ENCODE data around the gene TMEM221. TPM values are rescaled to one million over a fixed set of nuclear protein-coding genes. Genes with fewer than 3 reads are reported as not detected.

Gene TMEM221
- total RNA-seq, 1 donor from 2014 or later, result 0.49 TPM

DNA sequence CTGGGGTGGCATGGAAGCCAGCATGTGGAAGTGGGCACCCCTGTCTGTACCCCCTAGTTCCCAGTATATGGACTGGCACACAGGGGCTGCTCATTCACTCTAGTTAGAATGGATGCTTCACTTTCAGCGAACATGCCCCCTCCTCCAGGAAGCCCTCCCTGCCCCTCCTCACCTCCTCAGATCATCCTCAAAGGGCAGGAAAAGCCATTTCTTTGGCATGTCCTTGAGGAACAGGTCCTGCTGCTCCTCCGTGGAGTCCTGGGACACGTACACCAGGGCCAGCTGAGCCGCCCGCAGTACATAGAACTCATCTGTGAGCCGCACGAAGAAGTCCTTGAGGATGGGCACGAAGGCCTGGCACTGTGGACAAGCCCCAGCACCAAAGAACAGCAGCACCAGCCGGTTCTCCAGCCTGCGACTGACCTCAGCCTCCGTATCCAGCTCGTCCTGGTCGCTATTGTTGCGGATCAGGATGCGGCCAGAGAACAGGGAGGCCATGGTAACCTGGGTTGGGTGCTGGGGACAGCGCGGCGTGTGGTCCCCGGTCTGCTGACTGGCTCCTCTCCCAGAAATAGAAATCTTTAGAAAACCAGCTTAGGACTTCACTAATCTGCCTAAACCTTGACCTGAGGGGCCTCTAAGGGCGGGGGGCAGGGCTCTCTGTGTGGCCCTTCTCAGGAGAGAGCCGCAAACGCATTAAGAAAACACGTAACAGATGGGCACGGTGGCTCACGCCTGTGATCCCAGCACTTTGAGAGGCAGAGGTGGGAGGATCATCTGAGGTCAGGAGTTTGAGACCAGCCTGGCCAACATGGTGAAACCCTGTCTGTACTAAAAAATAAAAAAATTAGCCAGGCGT, 12.1 kb upstream of the TMEM221 start, which contains the start of gene NXNL1:
TSS of gene NXNL1 (minus strand) at position 555 of the 859 bp plus-strand sequence. CDS start at position 498, 57 bp downstream.
- TF ChIP-seq POLR2A (IDR thresholded peaks at IDR 0.05) (no peak), POLR2AphosphoS5 (IDR thresholded peaks at IDR 0.05; ENCODE audit: insufficient read depth in 1 of 2, low read depth in 1 of 2) (no peak)
- TF ChIP-seq, protein P1, sequence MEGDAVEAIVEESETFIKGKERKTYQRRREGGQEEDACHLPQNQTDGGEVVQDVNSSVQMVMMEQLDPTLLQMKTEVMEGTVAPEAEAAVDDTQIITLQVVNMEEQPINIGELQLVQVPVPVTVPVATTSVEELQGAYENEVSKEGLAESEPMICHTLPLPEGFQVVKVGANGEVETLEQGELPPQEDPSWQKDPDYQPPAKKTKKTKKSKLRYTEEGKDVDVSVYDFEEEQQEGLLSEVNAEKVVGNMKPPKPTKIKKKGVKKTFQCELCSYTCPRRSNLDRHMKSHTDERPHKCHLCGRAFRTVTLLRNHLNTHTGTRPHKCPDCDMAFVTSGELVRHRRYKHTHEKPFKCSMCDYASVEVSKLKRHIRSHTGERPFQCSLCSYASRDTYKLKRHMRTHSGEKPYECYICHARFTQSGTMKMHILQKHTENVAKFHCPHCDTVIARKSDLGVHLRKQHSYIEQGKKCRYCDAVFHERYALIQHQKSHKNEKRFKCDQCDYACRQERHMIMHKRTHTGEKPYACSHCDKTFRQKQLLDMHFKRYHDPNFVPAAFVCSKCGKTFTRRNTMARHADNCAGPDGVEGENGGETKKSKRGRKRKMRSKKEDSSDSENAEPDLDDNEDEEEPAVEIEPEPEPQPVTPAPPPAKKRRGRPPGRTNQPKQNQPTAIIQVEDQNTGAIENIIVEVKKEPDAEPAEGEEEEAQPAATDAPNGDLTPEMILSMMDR (IDR thresholded peaks at IDR 0.05), result no peak
- intact Hi-C loops (cut with DNase I), result no loop called here
- Histone ChIP-seq H3K27me3 (peaks cover 5% of the 10 kb centered on the region), H3K27ac (no peak within 1 kb of the TSS), H3K4me3 (no peak within 1 kb of the TSS), H3K4me1 (peaks cover 3% of the 10 kb centered on the region), H3K36me3 (no peaks in the 10 kb centered on the region), H3K9me3 (no peaks in the 10 kb centered on the region)
- DNase-seq (ENCODE audit: extremely low spot score in 2 of 2), result no peak

DNA sequence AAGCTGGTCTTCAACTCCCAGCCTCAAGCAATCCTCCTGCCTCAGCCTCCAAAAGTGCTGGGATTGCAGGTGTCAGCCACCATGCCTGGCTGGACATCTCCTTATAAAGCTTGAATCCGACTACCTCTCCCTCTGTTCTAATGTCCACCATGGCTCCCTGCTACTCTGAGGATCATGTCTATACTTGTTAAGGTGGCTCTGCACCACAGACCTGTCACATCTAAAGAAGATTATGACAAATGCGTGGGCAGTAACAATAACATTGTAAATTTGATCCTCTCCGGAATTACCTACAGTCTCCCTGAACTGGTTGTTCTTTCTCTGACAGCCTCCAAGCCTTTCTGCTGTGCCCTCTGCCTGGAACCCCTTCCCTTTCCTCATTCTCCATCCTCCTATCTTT, 10.5 kb upstream of the TMEM221 start:
- Histone ChIP-seq H3K27me3 (peaks cover 9% of the 10 kb centered on the region), H3K9me3 (no peaks in the 10 kb centered on the region), H3K36me3 (no peaks in the 10 kb centered on the region), H3K4me3 (no peak overlapping the region), H3K27ac (no peak overlapping the region), H3K4me1 (peaks cover 13% of the 10 kb centered on the region)
- intact Hi-C loops (cut with DNase I), result no loop called here
- DNase-seq (ENCODE audit: extremely low spot score in 2 of 2), result no peak
- TF ChIP-seq POLR2A (IDR thresholded peaks at IDR 0.05) (no peak), POLR2AphosphoS5 (IDR thresholded peaks at IDR 0.05; ENCODE audit: insufficient read depth in 1 of 2, low read depth in 1 of 2) (no peak)
- TF ChIP-seq, protein P1 (IDR thresholded peaks at IDR 0.05), result no peak

DNA sequence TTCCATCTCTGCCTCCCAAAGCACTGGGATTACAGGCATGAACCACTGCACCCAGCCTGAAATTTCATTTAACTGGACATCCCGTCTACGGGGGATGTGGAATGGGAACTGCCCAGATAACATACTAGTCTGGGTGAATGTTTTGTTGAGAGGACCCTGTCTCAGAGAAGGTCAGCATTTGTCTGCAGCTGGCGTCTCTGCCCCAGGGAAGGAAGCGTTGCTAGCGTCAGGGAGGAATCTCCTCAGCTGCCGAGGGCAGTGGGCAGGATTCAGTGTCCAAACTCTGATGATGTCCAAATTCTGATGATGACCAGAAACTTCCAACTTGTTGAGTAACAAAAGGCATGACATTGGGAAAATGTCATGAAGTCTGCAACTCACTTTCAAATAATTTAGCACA, 9.1 kb upstream of the TMEM221 start:
- Histone ChIP-seq H3K4me1 (peaks cover 13% of the 10 kb centered on the region), H3K36me3 (no peaks in the 10 kb centered on the region), H3K4me3 (no peak overlapping the region), H3K27ac (no peak overlapping the region), H3K27me3 (peaks cover 9% of the 10 kb centered on the region), H3K9me3 (no peaks in the 10 kb centered on the region)
- intact Hi-C loops (cut with DNase I), result no loop called here
- TF ChIP-seq, protein P1 (IDR thresholded peaks at IDR 0.05), result no peak
- TF ChIP-seq POLR2A (IDR thresholded peaks at IDR 0.05) (no peak), POLR2AphosphoS5 (IDR thresholded peaks at IDR 0.05; ENCODE audit: insufficient read depth in 1 of 2, low read depth in 1 of 2) (no peak)
- DNase-seq (ENCODE audit: extremely low spot score in 2 of 2), result no peak

DNA sequence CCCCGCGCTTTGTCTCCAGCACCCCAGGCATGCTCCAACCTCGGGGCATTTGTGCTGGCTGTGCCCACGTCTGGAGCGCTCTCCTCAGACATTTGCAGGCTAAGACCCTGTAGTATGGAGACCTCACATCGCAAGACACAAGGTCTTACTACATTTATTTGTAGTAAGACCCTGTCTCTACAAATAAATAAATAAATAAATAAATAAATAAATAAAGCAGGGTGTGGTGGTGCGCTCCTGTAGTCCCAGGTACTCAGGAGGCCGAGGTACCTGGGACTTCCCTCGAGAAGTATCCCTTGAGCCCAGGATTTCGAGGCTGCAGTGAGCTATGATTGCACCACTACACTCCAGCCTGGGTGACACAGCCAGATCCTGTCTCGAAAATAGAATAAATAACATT, 7.7 kb upstream of the TMEM221 start:
- Histone ChIP-seq H3K27ac (no peak overlapping the region), H3K36me3 (no peaks in the 10 kb centered on the region), H3K4me1 (peaks cover 14% of the 10 kb centered on the region), H3K4me3 (no peak overlapping the region), H3K27me3 (peaks cover 9% of the 10 kb centered on the region), H3K9me3 (no peaks in the 10 kb centered on the region)
- intact Hi-C loops (cut with DNase I), result no loop called here
- TF ChIP-seq, protein P1 (IDR thresholded peaks at IDR 0.05), result no peak
- TF ChIP-seq POLR2A (IDR thresholded peaks at IDR 0.05) (no peak), POLR2AphosphoS5 (IDR thresholded peaks at IDR 0.05; ENCODE audit: insufficient read depth in 1 of 2, low read depth in 1 of 2) (no peak)
- no peak for DNase-seq (ENCODE audit: extremely low spot score in 2 of 2)
